GM12892 (cell line): ENCODE data around the gene ASTN1.

Experiments
- POLR2A ChIP-seq: IDR thresholded peaks from 2 replicates; pipeline ENCODE4 v1.6.1; 2011; ENCODE audit warnings: low read depth, low read length, control low read depth
- POLR2AphosphoS5 ChIP-seq: IDR thresholded peaks from 2 replicates; pipeline ENCODE4 v1.6.1; 2011; ENCODE audit warnings: low read depth, low read length, control low read depth
- TAF1 ChIP-seq: IDR thresholded peaks from 2 replicates; pipeline ENCODE4 v1.6.1; 2011; ENCODE audit warnings: low read depth, mild to moderate bottlenecking, control low read depth, low read length, borderline replicate concordance

DNA sequence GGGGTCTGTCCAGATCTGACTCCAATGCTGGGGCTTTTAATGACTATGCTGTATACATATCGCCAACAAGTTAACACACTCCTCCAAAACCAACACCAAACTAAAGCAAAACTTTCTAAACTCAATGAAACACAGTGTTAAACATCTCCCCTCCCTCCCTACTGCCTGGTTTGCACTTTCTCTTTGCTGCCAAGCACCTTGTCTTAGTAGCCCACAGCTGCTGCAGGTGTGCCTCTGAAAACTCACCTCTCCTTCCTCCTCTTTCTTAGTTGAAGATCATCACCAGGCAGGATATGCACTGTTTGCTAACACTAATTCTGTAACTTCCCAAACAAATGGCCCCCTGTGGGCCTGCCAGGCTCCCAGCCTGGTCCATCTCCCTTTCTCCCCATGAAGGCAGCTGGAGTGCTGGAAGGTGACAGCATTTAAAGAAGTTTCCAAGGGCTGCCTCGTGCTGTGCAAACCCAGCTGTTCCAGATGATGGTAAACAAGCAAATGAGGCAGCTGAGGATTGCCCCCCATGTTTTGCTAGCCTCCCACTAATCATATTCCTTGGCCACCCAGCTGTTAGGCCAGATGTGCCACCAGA lies 213.7 kb downstream of the ASTN1 start:
- TF ChIP-seq POLR2A (no peak), POLR2AphosphoS5 (no peak), TAF1 (no peak)
